Measurements from ENCODE around the gene RCN1.

The RCN1 gene

GRCh38 chr11:32052215-32052614, 38.7 kb upstream of the RCN1 start:
- peak; percentile 33 to 68 for DNase-seq
- intact Hi-C loops (cut with DNase I; ENCODE audit: low total_unique reads): no loop called here
- Histone ChIP-seq H3K27ac (no peak overlapping the region), H3K4me3 (no peak overlapping the region), H3K4me1 (no peaks in the 10 kb centered on the region), H3K27me3 (peaks cover 0 to 25% of the 10 kb centered on the region in 2 donors), H3K9me3 (no peaks in the 10 kb centered on the region), H3K36me3 (no peaks in the 10 kb centered on the region)
- peak; percentile 73 to 81 for TF ChIP-seq CTCF (IDR thresholded peaks at IDR 0.05)

GRCh38 chr11:32053151-32053888, 37.6 kb upstream of the RCN1 start:
- Histone ChIP-seq H3K4me1 (no peaks in the 10 kb centered on the region), H3K9me3 (no peaks in the 10 kb centered on the region), H3K27me3 (peaks cover 0 to 25% of the 10 kb centered on the region in 2 donors), H3K27ac (no peak overlapping the region), H3K36me3 (no peaks in the 10 kb centered on the region), H3K4me3 (no peak overlapping the region)
- DNase-seq: no peak
- TF ChIP-seq CTCF (IDR thresholded peaks at IDR 0.05): no peak
- intact Hi-C loops (cut with DNase I; ENCODE audit: low total_unique reads): no loop called here

- Histone ChIP-seq H3K27ac (no peak overlapping the region), H3K9me3 (no peaks in the 10 kb centered on the region), H3K27me3 (peaks cover 0 to 19% of the 10 kb centered on the region in 2 donors), H3K4me3 (no peak overlapping the region), H3K36me3 (no peaks in the 10 kb centered on the region), H3K4me1 (no peaks in the 10 kb centered on the region)
- DNase-seq: no peak
- intact Hi-C loops (cut with DNase I; ENCODE audit: low total_unique reads): no loop called here
- no peak for TF ChIP-seq CTCF (IDR thresholded peaks at IDR 0.05)
These were observed 35.0 kb upstream of the RCN1 start for GRCh38 chr11:32055861-32056260.

GRCh38 chr11:32056438-32056837, 34.4 kb upstream of the RCN1 start:
- Histone ChIP-seq H3K4me3 (no peak overlapping the region), H3K27ac (no peak overlapping the region), H3K9me3 (no peaks in the 10 kb centered on the region), H3K36me3 (no peaks in the 10 kb centered on the region), H3K27me3 (peaks cover 0 to 21% of the 10 kb centered on the region in 2 donors), H3K4me1 (no peaks in the 10 kb centered on the region)
- intact Hi-C loops (cut with DNase I; ENCODE audit: low total_unique reads): no loop called here
- no peak for DNase-seq
- TF ChIP-seq CTCF (IDR thresholded peaks at IDR 0.05): no peak

GRCh38 chr11:32059686-32060462, 31.0 kb upstream of the RCN1 start:
- TF ChIP-seq CTCF (IDR thresholded peaks at IDR 0.05): no peak

More at GRCh38 chr11:32059686-32060462, 31.0 kb upstream of the RCN1 start:
- no peak overlapping the region for H3K4me3 ChIP-seq
- no peak overlapping the region for H3K27ac ChIP-seq
- intact Hi-C loops (cut with DNase I; ENCODE audit: low total_unique reads): no loop called here
- H3K27me3 ChIP-seq: peaks cover 0 to 6% of the 10 kb centered on the region in 2 donors
- H3K4me1 ChIP-seq: no peaks in the 10 kb centered on the region
- no peak for DNase-seq
- no peaks in the 10 kb centered on the region for H3K9me3 ChIP-seq
- H3K36me3 ChIP-seq: no peaks in the 10 kb centered on the region

Data from tibial artery (tissue), 4 donors.